ENCODE results near the gene ATAD3B. TPM values are rescaled to one million over a fixed set of nuclear protein-coding genes. Genes with fewer than 3 reads are reported as not detected.

Gene ATAD3B
- total and polyA plus RNA-seq, 2 of the 13 experiments (the other 11 are each of a cell fraction or from before 2014, with no cell fraction given): 9.6 to 31.1 TPM

- TF ChIP-seq MEF2D (CRISPR knock-in tag; IDR thresholded peaks at IDR 0.05) (no peak), GABPB1 (CRISPR knock-in tag; IDR thresholded peaks at IDR 0.05) (no peak), ZNF772 (CRISPR knock-in tag; IDR thresholded peaks at IDR 0.05) (no peak)
These were observed 46.9 kb upstream of the ATAD3B start (continued) for GRCh38 chr1:1424707-1425106.

DNA sequence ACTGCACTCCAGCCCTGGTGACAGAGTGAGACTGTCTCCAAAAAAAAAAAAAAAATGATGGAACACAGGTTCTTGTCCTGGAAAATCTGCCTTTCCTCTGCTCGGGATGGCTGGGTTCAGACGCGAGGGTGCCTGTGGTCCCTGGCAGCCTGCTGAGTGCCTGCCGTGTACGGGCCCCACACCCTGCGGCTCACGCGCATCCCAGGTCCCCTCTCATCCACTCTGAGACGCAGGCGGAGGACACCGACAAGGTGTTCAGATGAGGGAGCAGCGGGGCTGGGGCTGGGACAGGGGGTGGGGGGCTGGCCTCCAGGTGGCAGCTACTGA, 46.2 kb upstream of the ATAD3B start:
- no peak for FAIRE-seq

More for the DNA sequence above, 46.2 kb upstream of the ATAD3B start:
- ATAC-seq: peak; percentile 7
- H4K20me1 ChIP-seq (ENCODE audit: insufficient read depth, low read length): no peaks in the 10 kb centered on the region
- H3K27ac ChIP-seq (ENCODE audit: extremely low read length, insufficient read depth, low read length): no peak overlapping the region
- ChIA-PET POLR2A (interaction anchor here (0.7 to 3.1 kb wide), 8 partner anchors 9 to 50 kb away, joined by 3 to 21 read pairs (median 8); partner anchors contain the start of genes AURKAIP1, CCNL2 and MRPL20), CTCF (ENCODE audit: low intra/inter-chr PET ratio, low total read pairs) (no interaction called here)
- 3% methylated on average over 6 of the region's 12 CpGs for WGBS (ENCODE audit: low lambda C conversion rate)
- peak overlapping the region; percentile 91 for H3K4me2 ChIP-seq (ENCODE audit: low read depth, low read length)
- in situ Hi-C loops (cut with HindIII; ENCODE audit: extremely low pct_ligation_motif_present, low pct_unique_long_range_greater_than_20kb): no loop called here
- no peak overlapping the region for H2AFZ ChIP-seq (ENCODE audit: low read length)
- peaks cover 4% of the 10 kb centered on the region for H3K79me2 ChIP-seq (ENCODE audit: insufficient read depth, low read length)
- no peak overlapping the region for H3K9ac ChIP-seq (ENCODE audit: insufficient read depth, low read depth, low read length)
- TF ChIP-seq MAZ (IDR thresholded peaks at IDR 0.05; ENCODE audit: borderline replicate concordance, low read depth, low read length) (no peak), MAZ (CRISPR knock-in tag; IDR thresholded peaks at IDR 0.05; ENCODE audit: low read depth) (no peak), ZBTB7A (CRISPR knock-in tag; IDR thresholded peaks at IDR 0.05) (0 out of 2 replicates have a peak, but pooled peaks have one; percentile 8), YEATS4 (CRISPR knock-in tag; IDR thresholded peaks at IDR 0.05; ENCODE audit: borderline replicate concordance) (0 out of 2 replicates have a peak, but pooled peaks have one; percentile 3), TOPORS (CRISPR knock-in tag; IDR thresholded peaks at IDR 0.05) (no peak), DNMT3B (CRISPR knock-in tag; conservative IDR thresholded peaks at IDR 0.05) (no peak), ZBTB10 (CRISPR knock-in tag; IDR thresholded peaks at IDR 0.05; ENCODE audit: borderline replicate concordance) (no peak), DNMT1 (CRISPR knock-in tag; IDR thresholded peaks at IDR 0.05) (no peak), ZBTB3 (CRISPR knock-in tag; IDR thresholded peaks at IDR 0.05; ENCODE audit: borderline replicate concordance, low read depth) (no peak), ZNF331 (CRISPR knock-in tag; IDR thresholded peaks at IDR 0.05) (0 out of 2 replicates have a peak, but pooled peaks have one; percentile 3)
- TF ChIP-seq, protein P1, sequence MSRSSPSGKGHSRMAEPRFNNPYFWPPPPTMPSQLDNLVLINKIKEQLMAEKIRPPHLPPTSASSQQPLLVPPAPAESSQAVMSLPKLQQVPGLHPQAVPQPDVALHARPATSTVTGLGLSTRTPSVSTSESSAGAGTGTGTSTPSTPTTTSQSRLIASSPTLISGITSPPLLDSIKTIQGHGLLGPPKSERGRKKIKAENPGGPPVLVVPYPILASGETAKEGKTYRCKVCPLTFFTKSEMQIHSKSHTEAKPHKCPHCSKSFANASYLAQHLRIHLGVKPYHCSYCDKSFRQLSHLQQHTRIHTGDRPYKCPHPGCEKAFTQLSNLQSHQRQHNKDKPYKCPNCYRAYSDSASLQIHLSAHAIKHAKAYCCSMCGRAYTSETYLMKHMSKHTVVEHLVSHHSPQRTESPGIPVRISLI (CRISPR knock-in tag; IDR thresholded peaks at IDR 0.05; ENCODE audit: borderline replicate concordance): 0 out of 2 replicates have a peak, but pooled peaks have one; percentile 27
- peaks cover 57% of the 10 kb centered on the region for H3K4me1 ChIP-seq (ENCODE audit: insufficient read depth, low read length)
- H3K4me3 ChIP-seq (replicated peaks in 1 of 3; ENCODE audit: insufficient read depth in 1 of 3, low read depth in 2 of 3, low read length in 3 of 3): peak overlapping the region in 2 of 3 experiments; percentile 59 to 83; a peak in 4 of 6 replicates
- no peaks in the 10 kb centered on the region for H3K36me3 ChIP-seq (replicated peaks in 1 of 2; ENCODE audit: control insufficient read depth in 1 of 2, insufficient read depth in 2 of 2, low read length in 2 of 2)
- no peaks in the 10 kb centered on the region; a peak in 1 of 5 replicates for H3K27me3 ChIP-seq (ENCODE audit: control insufficient read depth in 1 of 2, insufficient read depth in 2 of 2, low read length in 2 of 2)
- no peaks in the 10 kb centered on the region for H3K9me3 ChIP-seq (ENCODE audit: low read length)
- BruUV-seq (replicated peaks): no TSS peak
- DNase-seq (ENCODE audit: low spot score): no peak
- intact Hi-C loops (cut with micrococcal nuclease; ENCODE audit: unreplicated experiment): no loop called here
